GM18870 (cell line): ENCODE data around the gene HAX1.
"Not testable (repeated sequence)": the region's sequence is repeated elsewhere in the genome, so short reads cannot be mapped to it uniquely, and the experiment has no call there.

Source experiments
- ATAC-seq: cut with Tn5 transposase; IDR thresholded peaks from one replicate; pipeline ENCODE4 v1.9.1; 2021; ENCODE audit warnings: moderate library complexity; ENCODE audit not compliant: unreplicated experiment

Gene HAX1

DNA sequence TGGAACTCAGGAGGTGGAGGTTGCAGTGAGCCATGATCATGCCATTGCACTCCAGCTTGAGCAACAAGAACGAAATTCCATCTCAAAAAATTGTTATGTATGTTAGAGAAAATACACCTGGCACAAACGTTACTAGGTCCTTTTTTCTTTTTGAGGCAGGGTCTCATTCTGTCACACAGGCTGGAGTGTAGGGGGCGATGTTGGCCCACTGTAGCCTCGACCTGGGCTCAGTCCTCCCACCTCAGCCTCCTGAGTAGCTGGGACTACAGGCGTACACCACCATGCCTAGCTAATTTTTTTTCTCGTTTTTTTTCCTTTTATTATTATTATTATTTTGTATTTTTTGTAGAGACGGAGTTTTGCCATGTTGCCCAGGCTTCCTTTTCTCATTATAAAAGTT, 4.4 kb downstream of the HAX1 start:
- ATAC-seq, result no peak

DNA sequence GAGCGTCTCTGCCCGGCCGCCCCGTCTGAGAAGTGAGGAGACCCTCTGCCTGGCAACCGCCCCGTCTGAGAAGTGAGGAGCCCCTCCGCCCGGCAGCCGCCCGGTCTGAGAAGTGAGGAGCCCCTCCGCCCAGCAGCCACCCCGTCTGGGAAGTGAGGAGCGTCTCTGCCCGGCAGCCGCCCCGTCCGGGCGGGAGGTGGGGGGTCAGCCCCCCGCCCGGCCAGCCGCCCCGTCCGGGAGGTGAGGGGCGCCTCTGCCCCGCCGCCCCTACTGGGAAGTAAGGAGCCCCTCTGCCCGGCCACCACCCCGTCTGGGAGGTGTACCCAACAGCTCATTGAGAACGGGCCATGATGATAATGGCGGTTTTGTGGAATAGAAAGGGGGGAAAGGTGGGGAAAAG, 15.2 kb downstream of the HAX1 start:
- not testable (repeated sequence) for ATAC-seq

DNA sequence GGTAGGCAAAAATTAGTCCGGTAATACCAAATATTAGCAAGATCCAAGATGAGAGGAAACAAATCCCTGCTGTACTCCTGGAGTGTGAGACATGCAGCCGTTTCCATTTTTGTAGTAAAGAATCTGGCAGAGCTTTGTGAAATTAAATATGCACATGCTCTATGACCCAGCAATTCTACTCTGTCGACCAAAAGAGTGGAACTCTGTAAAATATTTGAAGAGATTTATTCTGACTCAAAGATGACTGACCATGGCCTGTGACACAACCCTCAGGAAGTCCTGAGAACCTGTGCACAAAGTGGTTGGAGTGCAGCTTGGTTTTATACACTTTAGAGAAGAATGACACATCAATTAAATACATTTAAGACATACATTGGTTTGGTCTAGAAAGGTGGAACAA, 16.2 kb downstream of the HAX1 start:
- ATAC-seq, result no peak

DNA sequence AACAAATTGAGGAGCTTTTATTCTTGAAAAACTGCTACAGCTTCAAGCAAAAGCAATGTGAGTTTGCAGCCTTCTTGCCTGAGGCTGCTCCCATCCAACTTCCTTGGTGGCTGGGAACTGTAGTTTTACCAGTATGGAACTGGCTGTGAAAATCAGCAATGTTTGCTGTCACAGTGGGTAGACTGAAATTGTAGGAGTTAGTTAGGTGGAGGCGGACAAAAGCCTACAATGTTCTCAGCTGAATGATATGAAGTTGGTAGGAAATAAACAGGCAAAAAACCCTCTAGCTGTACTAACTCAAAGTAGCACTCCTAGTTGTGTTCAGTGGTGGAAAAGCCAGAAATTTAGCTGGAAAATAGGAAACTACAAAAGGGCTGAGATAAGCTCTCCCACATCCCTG, 18.5 kb downstream of the HAX1 start:
- ATAC-seq, result no peak

DNA sequence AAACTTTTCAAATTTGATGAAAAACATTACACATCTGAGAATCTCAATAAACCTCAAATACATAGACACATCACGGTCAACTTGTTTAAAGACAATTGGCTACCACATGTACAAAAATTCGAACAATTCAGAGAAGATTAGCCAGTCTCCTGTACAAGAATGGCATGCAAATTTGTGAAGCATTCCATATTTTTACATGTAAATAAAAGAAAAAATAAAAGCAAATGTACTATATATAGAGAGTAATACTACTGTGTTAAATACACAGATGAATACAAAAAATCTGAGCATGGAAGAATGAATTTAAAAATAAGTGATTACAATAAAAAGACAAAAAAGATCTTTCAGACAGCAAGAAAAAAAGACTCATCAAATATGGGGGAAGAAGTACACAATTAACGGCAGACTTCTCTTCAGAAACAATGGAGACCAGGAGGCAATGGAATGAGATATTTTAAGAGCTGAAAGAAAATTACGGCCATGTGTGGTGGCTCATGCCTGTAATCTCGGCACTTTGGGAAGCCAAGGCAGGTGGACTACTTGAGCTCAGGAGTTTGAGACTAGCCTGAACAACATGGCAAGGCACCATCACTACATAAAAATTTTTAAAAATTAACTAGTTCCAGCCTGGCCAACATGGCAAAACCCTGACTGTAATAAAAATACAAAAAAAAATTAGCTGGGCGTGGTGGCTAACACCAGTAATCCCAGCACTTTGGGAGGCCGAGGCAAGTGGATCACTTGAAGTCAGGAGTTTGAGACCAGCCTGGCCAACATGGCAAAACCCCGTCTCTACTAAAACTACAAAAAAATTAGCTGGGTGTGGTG, 23.2 kb downstream of the HAX1 start:
- ATAC-seq, result no peak

DNA sequence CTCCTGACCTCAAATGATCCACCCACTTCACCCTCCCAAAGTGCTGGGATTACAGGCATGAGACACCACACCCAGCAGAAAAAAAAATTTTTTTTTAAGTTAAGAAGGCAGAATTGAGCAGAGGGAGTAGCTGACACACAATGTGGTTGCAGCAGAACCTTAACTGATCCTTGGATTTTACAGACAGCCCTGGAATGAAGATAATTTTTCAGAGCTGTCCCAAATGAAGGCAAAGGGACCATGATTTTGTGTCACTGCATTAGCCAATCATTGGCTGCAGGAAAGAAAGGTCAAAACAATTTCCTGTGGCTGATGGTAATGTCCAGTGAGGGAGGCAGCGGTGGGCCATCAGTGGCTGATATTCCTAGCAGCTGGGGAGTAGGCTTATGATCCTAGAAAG, 29.2 kb downstream of the HAX1 start:
- no peak for ATAC-seq

DNA sequence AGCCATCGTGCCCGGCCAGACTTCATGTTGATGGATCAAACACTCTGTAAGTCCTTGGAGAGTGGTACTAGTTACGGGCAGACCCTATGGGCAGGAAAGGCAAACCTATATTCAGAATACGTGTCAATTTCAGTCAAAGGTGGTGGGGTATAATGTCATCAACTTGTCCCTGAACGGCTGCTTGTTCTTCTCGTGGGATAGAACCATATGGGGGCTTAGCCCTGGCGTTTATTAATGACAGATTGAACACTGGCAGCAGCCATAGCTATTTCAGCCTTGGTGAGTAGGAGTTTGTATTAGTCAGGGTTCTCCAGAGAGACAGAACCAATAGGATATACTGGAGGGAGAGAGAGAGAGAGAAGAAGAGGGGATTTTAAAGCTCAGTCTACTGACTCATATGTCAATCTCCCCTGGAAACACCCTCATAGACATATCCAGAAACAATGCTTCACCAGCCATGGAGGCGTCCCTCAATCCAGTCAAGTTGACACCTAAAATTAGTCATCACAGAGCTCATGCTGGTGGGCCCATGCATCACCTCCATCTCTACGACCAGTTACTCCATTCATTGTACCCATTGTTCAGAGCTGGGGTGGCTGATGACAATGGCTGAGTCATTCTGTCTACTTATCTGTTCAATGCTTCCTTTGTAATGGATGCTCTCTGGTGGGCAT, 32.4 kb downstream of the HAX1 start:
- ATAC-seq, result no peak

DNA sequence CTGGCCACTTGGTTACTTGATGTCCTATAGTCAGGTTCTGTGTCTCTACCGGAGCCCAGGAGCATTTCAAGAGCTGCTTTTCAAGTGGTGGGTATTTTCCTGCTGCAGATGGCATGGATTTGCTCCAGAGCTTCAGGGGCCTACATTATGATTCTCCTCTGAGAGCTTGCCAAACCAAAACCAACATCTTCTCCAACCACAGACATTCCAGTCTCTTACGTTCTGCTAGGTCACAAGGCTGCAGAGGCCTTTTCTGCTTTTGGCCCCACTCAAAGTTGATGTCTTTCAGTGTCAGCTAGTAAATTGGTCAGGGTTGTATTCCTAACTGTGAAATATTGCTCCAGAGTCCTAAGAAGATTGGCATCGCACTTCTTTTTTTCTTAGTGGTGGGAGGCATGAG, 33.7 kb downstream of the HAX1 start:
- ATAC-seq, result no peak

DNA sequence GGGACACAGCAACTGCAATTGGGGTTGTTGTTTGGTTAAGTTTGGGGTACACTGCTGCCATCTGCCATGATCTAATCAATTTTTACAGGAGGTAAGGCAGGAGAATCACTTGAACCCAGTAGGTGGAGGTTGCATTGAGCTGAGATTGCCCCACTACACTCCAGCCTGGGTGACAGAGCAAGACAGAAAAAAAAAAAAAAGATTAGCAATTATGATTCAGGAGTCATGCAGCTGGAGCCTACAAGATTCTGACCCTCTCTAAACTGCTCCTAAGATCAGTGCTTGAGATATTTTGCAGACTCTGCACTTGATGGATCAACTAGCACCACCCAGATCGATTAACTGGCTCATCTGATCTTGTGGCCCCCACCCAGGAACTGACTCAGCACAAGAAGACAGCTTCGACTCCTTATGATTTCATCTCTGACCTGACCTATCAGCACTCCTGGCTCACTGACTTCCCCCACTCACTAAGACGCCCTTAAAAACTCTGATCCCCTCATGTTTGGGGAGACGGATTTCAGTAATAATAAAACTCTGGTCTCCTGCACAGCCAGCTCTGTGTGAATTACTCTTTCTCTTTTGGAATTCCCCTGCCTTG, 35.3 kb downstream of the HAX1 start:
- not testable (repeated sequence) for ATAC-seq

DNA sequence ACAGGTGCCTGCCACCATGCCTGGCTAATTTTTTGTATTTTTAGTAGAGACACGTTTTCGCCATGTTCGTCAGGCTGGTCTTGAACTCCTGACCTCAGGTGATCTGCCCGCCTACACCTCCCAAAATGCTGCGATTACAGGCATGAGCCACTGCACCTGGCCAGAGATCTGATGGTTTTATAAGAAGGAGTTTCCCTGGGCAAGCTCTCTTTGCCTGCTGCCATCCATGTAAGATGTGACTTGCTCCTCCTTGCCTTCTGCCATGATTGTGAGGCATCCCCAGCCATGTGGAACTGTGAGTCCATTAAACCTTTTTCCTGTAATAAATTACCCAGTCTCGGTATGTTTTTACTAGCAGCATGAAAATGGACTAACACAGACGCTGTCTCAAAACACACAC, 36.7 kb downstream of the HAX1 start:
- not testable (repeated sequence) for ATAC-seq

DNA sequence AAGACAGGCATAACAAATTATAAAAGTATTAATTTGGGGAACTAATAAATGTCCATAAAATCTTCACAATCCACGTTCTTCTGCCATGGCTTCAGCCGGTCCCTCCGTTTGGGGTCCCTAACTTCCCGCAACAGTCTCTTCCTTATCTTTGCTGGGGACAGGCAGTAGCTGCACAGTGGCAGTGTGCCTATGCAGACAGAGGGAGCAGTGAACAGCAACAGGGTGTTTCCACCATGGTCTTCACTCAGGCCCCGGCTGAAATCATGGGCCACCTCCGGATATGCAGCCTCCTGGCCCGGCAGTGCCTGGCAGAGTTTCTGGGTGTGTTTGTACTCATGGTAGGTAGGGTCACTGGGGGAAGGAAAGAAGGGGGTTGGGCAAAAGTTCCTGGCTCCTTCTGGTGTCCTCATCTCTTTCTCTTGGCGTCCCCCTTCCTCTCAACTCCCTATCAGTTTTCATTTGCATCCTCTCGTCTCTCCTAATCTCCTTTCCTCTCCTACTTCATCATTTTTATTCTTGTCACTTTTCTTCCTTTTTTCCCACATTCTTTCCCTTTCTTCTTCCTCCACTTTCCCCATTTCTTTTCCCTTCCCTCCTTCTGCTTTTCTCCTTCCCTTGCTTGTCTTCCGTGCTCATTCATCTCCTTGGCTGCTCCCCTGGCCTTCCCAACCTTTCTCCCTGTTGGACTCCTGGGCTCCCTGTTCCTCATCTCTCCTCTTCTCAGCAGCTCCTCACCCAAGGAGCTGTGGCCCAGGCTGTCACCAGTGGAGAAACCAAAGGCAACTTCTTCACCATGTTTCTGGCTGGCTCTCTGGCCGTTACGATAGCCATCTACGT, 40.0 kb downstream of the HAX1 start:
- not testable (repeated sequence) for ATAC-seq

DNA sequence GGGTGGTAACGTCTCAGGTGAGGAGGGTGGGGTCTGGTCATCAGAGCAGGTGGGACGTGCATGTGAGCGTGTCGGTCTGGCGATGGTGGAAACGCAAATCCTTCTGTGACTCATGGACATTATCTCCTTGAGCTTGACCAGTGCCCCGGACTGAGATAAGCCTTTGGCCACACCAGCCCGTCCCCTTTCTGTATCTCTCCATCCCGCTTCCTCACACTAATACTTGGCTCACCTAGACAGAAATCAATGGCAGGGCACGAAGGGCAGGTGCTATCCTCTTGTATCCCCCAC, 40.6 kb downstream of the HAX1 start:
- no peak for ATAC-seq

DNA sequence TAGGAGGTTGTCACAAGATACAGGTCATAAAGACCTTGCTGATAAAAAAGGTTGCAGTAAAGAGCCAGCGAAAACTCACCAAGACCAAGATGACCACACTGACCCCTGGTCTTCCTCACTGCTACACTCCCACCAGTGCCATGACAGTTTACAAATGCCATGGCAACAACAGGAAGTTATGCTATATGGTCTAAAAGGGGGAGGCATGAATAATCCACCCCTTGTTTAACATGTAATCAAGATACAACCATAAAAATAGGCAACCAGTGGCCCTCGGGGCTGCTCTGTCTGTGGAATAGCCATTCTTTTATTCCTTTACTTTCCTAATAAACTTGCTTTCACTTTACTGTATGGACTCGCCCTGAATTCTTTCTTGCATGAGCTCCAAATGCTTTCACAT, 41.8 kb downstream of the HAX1 start:
- not testable (repeated sequence) for ATAC-seq

DNA sequence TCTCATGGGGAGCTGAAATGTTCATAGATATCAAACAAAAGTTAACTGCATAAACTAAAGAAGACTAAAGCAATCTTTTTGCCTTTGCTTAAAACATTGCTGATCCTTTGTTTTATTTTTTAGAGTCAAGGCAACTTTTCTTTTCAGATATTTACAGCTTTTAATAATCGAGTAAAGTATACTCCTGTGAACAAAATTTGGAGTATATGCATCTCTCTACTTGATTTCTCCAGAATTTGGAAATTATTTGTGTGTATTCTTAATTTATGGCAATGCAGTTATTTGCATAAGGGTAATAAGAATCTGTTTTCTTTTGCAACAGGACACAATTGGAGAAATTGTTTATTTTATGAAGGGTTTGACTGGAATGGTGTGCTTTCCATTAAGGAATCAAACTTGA, 44.3 kb downstream of the HAX1 start:
- ATAC-seq, result no peak

DNA sequence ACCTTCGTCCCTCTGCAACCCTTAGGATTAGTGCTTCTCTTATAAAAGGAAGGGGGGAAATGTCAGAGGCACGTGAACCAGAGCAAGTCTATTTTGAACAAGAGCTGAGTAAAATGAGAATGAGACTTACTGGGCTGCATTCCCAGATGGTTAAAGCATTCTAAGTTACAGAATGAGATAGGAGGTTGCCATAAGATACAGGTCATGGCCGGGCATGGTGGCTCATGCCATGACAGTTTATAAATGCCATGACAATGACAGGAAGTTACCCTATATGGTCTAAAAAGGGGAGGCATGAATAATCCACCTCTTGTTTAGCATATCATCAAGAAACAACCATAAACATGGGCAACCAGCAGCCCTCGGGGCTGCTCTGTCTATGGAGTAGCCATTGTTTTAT, 46.0 kb downstream of the HAX1 start:
- no peak for ATAC-seq

DNA sequence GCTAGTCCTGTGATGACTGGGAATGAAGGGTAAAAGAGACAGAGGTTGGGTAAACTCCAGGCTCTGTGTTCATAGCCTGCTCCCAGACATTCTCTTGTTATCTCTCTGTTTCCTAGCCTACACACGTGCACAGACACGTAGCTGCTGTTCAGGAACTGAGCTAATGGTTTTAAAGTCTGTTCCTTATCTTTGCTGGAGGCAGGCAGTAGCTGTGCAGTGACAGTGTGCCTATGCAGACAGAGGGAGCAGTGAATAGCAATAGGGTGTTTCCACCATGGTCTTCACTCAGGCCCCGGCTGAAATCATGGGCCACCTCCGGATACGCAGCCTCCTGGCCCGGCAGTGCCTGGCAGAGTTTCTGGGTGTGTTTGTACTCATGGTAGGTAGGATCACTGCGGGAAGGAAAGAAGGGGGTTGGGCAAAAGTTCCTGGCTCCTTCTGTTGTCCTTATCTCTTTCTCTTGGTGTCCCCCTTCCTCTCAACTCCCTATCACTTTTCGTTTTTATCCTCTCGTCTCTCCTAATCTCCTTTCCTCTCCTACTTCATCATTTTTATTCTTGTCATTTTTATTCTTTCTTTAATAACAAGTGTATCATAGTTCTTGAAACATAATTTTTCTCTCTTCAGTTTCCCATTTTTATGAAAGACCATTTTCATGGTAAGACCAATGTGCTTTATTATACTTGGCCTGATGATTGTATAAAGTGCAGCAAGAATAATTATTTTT, 48.6 kb downstream of the HAX1 start, which contains the start of gene AQP10:
AQP10 (plus strand) TSS at position 212 of the 727 bp plus-strand sequence; CDS start at position 275, 63 bp downstream.
- ATAC-seq, result no peak

DNA sequence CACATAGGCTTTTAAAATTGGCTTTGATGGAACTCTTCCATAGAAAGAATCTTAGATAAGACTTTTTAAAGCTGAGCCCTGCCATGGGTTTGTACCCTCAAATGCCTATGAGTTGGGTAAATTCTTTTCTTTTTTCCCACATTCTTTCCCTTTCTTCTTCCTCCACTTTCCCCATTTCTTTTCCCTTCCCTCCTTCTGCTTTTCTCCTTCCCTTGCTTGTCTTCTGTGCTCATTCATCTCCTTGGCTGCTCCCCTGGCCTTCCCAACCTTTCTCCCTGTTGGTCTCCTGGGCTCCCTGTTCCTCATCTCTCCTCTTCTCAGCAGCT, 49.1 kb downstream of the HAX1 start:
- not testable (repeated sequence) for ATAC-seq

DNA sequence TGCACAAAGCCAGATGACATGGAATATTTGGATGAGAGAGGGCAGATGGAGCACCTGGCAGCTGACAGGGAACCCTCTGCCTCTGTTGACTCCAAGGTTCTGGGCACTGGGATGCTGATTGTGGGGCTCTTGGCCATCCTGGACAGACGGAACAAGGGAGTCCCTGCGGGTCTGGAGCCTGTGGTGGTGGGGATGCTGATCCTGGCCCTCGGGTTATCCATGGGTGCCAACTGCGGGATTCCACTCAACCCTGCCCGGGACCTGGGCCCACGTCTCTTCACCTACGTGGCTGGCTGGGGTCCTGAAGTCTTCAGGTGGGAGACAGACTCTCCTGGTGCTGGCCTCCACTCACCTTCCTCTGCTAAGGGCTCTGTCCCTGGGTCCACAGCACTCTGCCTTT, 51.1 kb downstream of the HAX1 start:
- no peak for ATAC-seq

DNA sequence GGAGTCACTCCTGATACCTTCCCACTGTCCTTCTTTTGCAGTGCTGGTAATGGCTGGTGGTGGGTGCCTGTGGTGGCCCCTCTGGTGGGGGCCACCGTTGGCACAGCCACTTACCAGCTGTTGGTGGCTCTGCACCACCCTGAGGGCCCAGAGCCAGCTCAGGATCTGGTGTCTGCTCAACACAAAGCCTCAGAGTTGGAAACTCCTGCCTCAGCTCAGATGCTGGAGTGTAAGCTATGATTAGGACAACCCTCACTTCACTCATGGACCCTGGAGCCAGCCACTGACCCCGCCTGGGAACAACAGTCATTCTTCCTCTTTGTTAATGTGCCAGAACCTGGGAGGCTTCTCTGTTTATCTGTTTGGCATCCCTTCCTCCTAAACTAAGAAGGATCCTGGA, 51.8 kb downstream of the HAX1 start:
- no peak for ATAC-seq

DNA sequence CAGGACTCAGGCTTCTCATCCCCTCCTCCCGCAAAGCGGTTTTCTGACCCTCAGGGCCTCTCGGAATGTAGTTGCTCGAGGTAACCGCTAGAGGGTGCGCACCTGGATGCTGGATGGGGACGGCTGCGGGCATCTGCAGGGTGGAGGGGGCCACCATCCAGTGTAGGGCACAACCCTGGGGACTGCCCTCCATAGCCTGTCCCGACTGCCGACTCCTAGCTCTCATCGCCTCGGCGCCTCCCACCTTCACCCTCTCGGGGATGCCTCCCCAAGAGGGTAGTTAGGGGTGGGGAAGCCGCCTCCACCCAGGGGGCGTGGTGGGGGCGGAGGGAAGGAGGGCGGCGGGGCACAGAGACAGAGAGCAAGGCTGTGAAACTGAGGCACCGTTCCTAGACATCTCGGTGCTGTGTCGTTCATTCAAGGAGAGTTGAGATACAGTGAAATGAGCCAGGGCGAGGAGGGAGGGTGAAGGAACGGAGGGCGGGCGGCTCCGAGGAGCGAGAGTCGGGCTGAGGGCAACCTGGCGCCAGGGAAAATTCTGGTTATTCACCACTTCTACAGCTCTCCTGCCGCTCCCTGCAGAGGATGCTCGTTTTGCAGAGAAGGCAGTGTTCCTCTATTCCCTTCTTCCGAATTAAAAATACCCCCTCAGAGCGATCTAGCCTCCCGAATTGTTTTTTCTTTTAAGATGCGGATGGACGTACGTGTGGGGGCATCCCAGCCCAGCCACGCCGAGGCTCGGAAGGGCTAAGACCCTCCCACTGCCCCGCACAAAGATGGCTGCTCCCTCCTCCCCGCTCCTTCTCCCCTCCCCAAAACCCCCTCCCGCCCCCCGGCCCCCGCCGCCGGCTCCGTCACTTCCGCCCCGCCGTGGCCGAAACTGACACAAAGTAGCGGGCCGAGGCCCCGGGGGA, 52.5 kb downstream of the HAX1 start, which contains the start of gene ATP8B2:
ATP8B2 (plus strand) TSS at position 857 of the 914 bp plus-strand sequence. CDS start 2,617 bp downstream, outside the sequence.
- ATAC-seq, result no peak
